MM.1S (cell line): ENCODE measurements around the gene SARS1.
"Not testable (repeated sequence)": the region's sequence is repeated elsewhere in the genome, so short reads cannot be mapped to it uniquely, and the experiment has no call there.

Experiments
- DNase-seq: peaks from one replicate; pipeline ENCODE4 v3.0.0-alpha.2; 2015
- H2AFZ ChIP-seq: fragments of 300-600 bp; sonication (generic); 2 replicates; pipeline ENCODE4 v1.6.0; 2016; ENCODE audit warnings: antibody characterized with exemption, low read length
- H3F3A ChIP-seq: fragments of 300-600 bp; sonication (generic); 2 replicates; pipeline ENCODE4 v1.6.1; 2016; ENCODE audit warnings: mild to moderate bottlenecking, antibody characterized with exemption, low read length, moderate library complexity, mixed read lengths; ENCODE audit not compliant: insufficient read depth
- H3K27ac ChIP-seq: fragments of 300-600 bp; sonication (generic); 2 replicates; pipeline ENCODE4 v1.5.1; 2016; ENCODE audit warnings: mild to moderate bottlenecking, low read length
- H3K27me3 ChIP-seq: fragments of 300-600 bp; sonication (generic); replicated peaks from 2 replicates; pipeline ENCODE4 v1.6.0; 2016; ENCODE audit warnings: low read length; ENCODE audit not compliant: insufficient read depth
- H3K36me3 ChIP-seq: fragments of 300-600 bp; sonication (generic); replicated peaks from 2 replicates; pipeline ENCODE4 v1.6.1; 2016; ENCODE audit warnings: mild to moderate bottlenecking, low read length, mixed read lengths; ENCODE audit not compliant: insufficient read depth
- H3K4me1 ChIP-seq: fragments of 300-600 bp; sonication (generic); 2 replicates; pipeline ENCODE4 v1.6.1; 2016; ENCODE audit warnings: low read length, mixed read lengths
- H3K4me2 ChIP-seq: fragments of 300-600 bp; sonication (generic); 2 replicates; pipeline ENCODE4 v1.6.0; 2016; ENCODE audit warnings: low read depth, low read length
- H3K4me3 ChIP-seq: fragments of 300-600 bp; sonication (generic); 2 replicates; pipeline ENCODE4 v1.5.1; 2016; ENCODE audit warnings: low read length, mixed read lengths
- H3K79me2 ChIP-seq: fragments of 300-600 bp; sonication (generic); 2 replicates; pipeline ENCODE4 v1.6.1; 2016; ENCODE audit warnings: mixed run types, low read length, mixed read lengths
- H3K9ac ChIP-seq: fragments of 300-600 bp; sonication (generic); 2 replicates; pipeline ENCODE4 v1.6.1; 2016; ENCODE audit warnings: low read length, mixed read lengths
- H3K9me2 ChIP-seq: fragments of 300-600 bp; sonication (generic); replicated peaks from 2 replicates; pipeline ENCODE4 v1.6.1; 2016; ENCODE audit warnings: mild to moderate bottlenecking, low read length, mixed read lengths; ENCODE audit not compliant: insufficient read depth
- H3K9me3 ChIP-seq: fragments of 300-600 bp; sonication (generic); replicated peaks from 2 replicates; pipeline ENCODE4 v1.6.1; 2016; ENCODE audit warnings: mild to moderate bottlenecking, low read length, mixed read lengths; ENCODE audit not compliant: insufficient read depth
- H4K20me1 ChIP-seq: fragments of 300-600 bp; sonication (generic); 2 replicates; pipeline ENCODE4 v1.6.1; 2016; ENCODE audit warnings: mild to moderate bottlenecking, low read length, moderate library complexity, mixed read lengths; ENCODE audit not compliant: insufficient read depth
- EZH2 ChIP-seq: fragments of 300-600 bp; sonication (generic); optimal IDR thresholded peaks from 2 replicates; pipeline ENCODE3; 2017; ENCODE audit warnings: low read depth, mild to moderate bottlenecking, antibody characterized with exemption, low read length, mixed read lengths
- EZH2phosphoT487 ChIP-seq: fragments of 300-600 bp; sonication (generic); IDR thresholded peaks from 2 replicates; pipeline ENCODE4 v1.6.1; 2018; ENCODE audit warnings: antibody characterized with exemption, low read length
- TF ChIP-seq, protein P1 (sequence below): fragments of 300-600 bp; sonication (generic); IDR thresholded peaks from 2 replicates; pipeline ENCODE4 v1.5.1; 2016; ENCODE audit warnings: antibody characterized with exemption, low read length, mixed read lengths

Gene SARS1

DNA sequence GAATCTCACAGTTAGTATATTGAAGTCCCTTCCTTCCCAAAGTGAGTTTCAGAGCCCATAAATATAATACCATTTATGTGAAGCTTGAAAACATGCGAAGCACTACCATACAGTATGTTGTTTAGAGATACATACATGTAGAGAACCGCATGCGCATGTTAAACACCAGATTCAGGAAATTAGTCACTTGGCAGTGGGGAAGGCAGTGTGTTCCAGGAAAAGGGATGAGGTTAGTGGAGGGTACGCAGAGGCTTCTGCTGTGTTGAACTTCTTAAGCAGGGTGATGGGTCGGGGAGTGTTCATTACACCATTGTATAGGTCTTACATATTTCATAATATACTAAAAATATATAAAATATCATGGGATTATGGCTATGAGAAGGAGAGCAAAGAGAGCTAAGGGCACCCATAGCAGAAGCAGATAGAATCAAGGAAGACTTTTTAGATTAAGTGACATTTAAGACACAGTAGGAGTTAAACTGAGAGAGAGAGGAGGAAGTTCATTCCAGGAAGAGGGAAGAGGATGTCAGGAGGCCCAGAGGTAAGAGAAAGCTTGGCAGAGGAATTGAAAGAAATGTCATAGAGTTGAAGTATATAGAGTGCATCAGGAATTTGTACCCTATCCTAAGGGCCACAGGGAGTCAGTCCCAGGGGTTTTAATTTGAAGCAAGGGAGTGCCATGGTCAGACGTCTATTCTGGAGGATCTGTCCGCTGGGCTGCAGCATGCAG lies 43.5 kb upstream of the SARS1 start:
- no peak overlapping the region for H3K4me3 ChIP-seq
- H3K4me2 ChIP-seq, result no peak overlapping the region
- no peaks in the 10 kb centered on the region for H3K36me3 ChIP-seq
- H3K9me2 ChIP-seq, result no peaks in the 10 kb centered on the region
- no peaks in the 10 kb centered on the region for H3K79me2 ChIP-seq
- no peaks in the 10 kb centered on the region for H3F3A ChIP-seq
- no peak overlapping the region for H2AFZ ChIP-seq
- no peaks in the 10 kb centered on the region for H3K4me1 ChIP-seq
- H3K27ac ChIP-seq, result no peak overlapping the region
- no peaks in the 10 kb centered on the region for H4K20me1 ChIP-seq
- H3K9ac ChIP-seq, result no peak overlapping the region
- no peaks in the 10 kb centered on the region for H3K27me3 ChIP-seq
- DNase-seq, result no peak
- no peaks in the 10 kb centered on the region for H3K9me3 ChIP-seq
- TF ChIP-seq, protein P1, sequence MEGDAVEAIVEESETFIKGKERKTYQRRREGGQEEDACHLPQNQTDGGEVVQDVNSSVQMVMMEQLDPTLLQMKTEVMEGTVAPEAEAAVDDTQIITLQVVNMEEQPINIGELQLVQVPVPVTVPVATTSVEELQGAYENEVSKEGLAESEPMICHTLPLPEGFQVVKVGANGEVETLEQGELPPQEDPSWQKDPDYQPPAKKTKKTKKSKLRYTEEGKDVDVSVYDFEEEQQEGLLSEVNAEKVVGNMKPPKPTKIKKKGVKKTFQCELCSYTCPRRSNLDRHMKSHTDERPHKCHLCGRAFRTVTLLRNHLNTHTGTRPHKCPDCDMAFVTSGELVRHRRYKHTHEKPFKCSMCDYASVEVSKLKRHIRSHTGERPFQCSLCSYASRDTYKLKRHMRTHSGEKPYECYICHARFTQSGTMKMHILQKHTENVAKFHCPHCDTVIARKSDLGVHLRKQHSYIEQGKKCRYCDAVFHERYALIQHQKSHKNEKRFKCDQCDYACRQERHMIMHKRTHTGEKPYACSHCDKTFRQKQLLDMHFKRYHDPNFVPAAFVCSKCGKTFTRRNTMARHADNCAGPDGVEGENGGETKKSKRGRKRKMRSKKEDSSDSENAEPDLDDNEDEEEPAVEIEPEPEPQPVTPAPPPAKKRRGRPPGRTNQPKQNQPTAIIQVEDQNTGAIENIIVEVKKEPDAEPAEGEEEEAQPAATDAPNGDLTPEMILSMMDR, result no peak
- TF ChIP-seq EZH2phosphoT487, result no peak
- TF ChIP-seq EZH2, result no peak

DNA sequence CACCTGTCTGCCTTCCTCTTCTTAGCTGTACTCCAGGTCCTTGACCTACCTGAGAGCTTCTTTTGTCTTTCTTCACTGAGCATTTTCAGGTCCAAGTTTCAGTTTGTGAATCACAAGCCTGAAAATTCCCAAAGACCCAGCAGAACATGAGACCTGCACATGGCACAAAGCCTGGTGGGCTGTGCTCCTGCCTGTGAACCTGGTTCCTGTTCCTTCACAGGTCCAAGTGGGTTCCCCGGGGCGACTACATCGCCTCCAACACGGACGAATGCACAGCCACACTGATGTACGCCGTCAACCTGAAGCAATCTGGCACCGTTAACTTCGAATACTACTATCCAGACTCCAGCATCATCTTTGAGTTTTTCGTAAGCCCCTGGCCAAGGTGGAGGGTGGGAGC lies 42.1 kb upstream of the SARS1 start:
- no peak for TF ChIP-seq EZH2phosphoT487
- no peaks in the 10 kb centered on the region for H3K4me1 ChIP-seq
- H3K9me3 ChIP-seq, result no peaks in the 10 kb centered on the region
- no peaks in the 10 kb centered on the region for H3K36me3 ChIP-seq
- no peak for DNase-seq
- no peaks in the 10 kb centered on the region for H3K9me2 ChIP-seq
- no peak overlapping the region for H3K4me2 ChIP-seq
- no peaks in the 10 kb centered on the region for H4K20me1 ChIP-seq
- H3K9ac ChIP-seq, result no peak overlapping the region
- H3K79me2 ChIP-seq, result no peaks in the 10 kb centered on the region
- no peak overlapping the region for H3K4me3 ChIP-seq
- no peaks in the 10 kb centered on the region for H3F3A ChIP-seq
- H3K27ac ChIP-seq, result no peak overlapping the region
- no peak overlapping the region for H2AFZ ChIP-seq
- no peaks in the 10 kb centered on the region for H3K27me3 ChIP-seq

DNA sequence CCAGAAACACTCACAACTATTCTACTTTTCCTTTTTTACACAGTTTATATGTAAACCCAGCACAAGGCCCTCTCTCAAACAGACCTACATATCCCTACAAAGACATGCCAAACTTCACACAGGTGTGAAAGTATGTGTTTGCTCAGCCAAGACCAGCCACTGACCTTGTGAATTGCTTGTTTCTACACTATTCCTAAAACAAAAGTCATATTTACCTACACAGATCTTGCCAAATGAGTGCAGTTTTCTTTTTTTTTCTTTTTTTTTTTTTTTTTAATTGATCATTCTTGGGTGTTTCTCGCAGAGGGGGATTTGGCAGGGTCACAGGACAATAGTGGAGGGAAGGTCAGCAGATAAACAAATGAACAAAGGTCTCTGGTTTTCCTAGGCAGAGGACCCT lies 37.4 kb upstream of the SARS1 start:
- not testable (repeated sequence) for H3K79me2 ChIP-seq, H3K9me3 ChIP-seq, H3K4me1 ChIP-seq, H3K9me2 ChIP-seq, H3K36me3 ChIP-seq, H4K20me1 ChIP-seq, H3K9ac ChIP-seq, H3K4me2 ChIP-seq, H3K4me3 ChIP-seq, DNase-seq, H3F3A ChIP-seq, H2AFZ ChIP-seq, H3K27ac ChIP-seq, H3K27me3 ChIP-seq

DNA sequence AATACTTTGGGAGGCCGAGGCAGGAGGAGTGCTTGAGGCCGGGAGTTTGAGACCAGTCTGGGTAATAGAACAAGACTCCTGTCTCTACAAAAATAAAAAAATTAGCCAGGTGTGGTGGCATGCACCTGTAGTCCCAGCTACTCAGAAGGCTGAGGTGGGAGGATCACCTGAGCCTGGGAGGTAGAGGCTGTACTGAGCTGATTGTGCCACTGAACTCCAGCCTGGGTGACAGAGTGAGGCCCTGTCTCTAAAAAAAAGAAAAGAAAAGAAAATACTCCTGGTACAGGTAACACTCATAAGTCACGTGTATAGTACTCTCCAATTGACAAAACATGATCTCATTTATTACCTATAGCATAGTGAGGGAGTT lies 33.0 kb upstream of the SARS1 start:
- not testable (repeated sequence) for H3K9me2 ChIP-seq, H3K4me2 ChIP-seq, H3K79me2 ChIP-seq, H3F3A ChIP-seq, H3K36me3 ChIP-seq, DNase-seq, H3K4me3 ChIP-seq, H3K4me1 ChIP-seq, H3K27ac ChIP-seq, H3K27me3 ChIP-seq, H3K9ac ChIP-seq, H3K9me3 ChIP-seq, H2AFZ ChIP-seq, H4K20me1 ChIP-seq
